ENCODE measurements around the gene PRCC. TPM values are rescaled to one million over a fixed set of nuclear protein-coding genes. Genes with fewer than 3 reads are reported as not detected.

The PRCC gene, protein sequence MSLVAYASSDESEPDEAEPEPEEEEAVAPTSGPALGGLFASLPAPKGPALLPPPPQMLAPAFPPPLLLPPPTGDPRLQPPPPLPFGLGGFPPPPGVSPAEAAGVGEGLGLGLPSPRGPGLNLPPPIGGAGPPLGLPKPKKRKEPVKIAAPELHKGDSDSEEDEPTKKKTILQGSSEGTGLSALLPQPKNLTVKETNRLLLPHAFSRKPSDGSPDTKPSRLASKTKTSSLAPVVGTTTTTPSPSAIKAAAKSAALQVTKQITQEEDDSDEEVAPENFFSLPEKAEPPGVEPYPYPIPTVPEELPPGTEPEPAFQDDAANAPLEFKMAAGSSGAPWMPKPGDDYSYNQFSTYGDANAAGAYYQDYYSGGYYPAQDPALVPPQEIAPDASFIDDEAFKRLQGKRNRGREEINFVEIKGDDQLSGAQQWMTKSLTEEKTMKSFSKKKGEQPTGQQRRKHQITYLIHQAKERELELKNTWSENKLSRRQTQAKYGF
- total RNA-seq = 10 to 100 TPM; 22.9 to 34.5 TPM

DNA sequence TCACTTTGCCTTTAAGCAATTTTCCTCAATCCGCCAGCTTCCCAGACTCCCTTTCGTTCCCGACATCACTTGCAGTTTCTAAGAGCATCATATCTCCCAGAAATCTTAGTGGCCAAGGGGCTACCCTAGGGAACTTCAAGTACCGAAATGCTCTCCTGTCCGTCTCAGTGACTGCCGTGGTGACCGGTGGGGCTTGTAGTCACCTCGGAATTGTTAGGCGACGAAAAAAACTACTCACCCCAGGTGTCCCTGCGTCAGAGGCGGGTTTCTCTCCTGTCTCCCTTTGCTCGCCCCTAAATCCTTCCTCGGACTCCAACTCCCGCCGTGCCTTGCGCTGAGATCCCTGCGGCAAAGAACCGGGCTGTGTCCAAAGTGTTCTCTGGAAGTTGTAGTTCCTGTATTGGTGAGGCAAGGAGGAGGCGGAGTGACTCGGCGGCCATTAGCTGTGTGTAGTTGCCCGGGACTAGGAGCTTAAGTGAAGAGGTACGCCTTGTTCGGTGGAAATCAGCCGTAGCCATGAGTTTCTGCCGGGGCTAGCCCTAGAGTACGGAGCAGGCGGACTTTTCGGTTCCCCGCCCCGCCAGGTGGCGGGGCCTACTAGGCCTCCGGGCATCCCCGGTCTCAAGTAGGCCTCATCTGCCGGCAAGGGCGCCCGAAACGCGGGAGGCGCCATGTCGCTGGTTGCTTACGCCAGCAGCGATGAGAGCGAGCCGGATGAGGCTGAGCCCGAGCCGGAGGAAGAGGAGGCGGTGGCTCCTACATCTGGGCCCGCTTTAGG, at the start of gene PRCC:
PRCC (plus strand) TSS at position 435 of the 778 bp plus-strand sequence; CDS start at position 672, 237 bp downstream.
- Histone ChIP-seq H3K27ac (peak within 1 kb of the TSS; percentile 89 to 94), H3K4me1 (ENCODE audit: control insufficient read depth in 1 of 2, low read depth in 2 of 2) (peaks cover 17 to 43% of the 10 kb centered on the region in 2 donors), H3K9me3 (no peaks in the 10 kb centered on the region), H3K27me3 (replicated peaks; ENCODE audit: insufficient read depth) (no peaks in the 10 kb centered on the region), H3K36me3 (no peaks in the 10 kb centered on the region), H3K4me3 (peak within 1 kb of the TSS; percentile 93)
- DNase-seq (ENCODE audit: low spot score) (peak; percentile 98), ATAC-seq (ENCODE audit: insufficient number of reproducible peaks, low FRiP score, low read depth) (peak; percentile 97)
- TF ChIP-seq, protein P1, sequence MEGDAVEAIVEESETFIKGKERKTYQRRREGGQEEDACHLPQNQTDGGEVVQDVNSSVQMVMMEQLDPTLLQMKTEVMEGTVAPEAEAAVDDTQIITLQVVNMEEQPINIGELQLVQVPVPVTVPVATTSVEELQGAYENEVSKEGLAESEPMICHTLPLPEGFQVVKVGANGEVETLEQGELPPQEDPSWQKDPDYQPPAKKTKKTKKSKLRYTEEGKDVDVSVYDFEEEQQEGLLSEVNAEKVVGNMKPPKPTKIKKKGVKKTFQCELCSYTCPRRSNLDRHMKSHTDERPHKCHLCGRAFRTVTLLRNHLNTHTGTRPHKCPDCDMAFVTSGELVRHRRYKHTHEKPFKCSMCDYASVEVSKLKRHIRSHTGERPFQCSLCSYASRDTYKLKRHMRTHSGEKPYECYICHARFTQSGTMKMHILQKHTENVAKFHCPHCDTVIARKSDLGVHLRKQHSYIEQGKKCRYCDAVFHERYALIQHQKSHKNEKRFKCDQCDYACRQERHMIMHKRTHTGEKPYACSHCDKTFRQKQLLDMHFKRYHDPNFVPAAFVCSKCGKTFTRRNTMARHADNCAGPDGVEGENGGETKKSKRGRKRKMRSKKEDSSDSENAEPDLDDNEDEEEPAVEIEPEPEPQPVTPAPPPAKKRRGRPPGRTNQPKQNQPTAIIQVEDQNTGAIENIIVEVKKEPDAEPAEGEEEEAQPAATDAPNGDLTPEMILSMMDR (IDR thresholded peaks at IDR 0.05) = no peak

DNA sequence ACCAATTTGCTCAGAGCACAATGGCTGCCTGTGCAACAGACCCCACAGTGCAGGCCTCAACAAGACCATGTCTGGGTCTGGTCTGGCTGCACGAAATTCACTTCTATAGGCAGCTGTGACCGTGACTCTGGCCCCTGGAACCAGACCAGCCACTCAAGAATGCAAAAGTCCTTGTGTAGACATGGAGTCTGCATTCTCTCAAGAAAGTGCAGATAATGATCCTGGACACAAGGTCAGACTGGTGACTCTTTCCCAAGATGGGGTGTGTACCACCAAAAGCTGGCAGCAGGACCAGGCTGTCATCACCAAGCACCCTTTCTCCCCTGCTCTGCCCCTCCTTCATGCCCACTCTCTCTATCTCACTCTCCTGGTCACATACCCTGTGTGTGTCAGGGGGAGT, 46.2 kb upstream of the PRCC start:
- peaks cover 11 to 23% of the 10 kb centered on the region in 2 donors for H3K4me1 ChIP-seq (ENCODE audit: control insufficient read depth in 1 of 2, low read depth in 2 of 2)
- TF ChIP-seq, protein P1 (IDR thresholded peaks at IDR 0.05) = no peak
- H3K9me3 ChIP-seq = no peaks in the 10 kb centered on the region
- H3K27ac ChIP-seq = no peak overlapping the region
- no peak for ATAC-seq (ENCODE audit: insufficient number of reproducible peaks, low FRiP score, low read depth)
- DNase-seq (ENCODE audit: low spot score) = no peak
- H3K36me3 ChIP-seq = peaks cover 38% of the 10 kb centered on the region
- no peaks in the 10 kb centered on the region for H3K27me3 ChIP-seq (replicated peaks; ENCODE audit: insufficient read depth)
- H3K4me3 ChIP-seq = no peak overlapping the region

DNA sequence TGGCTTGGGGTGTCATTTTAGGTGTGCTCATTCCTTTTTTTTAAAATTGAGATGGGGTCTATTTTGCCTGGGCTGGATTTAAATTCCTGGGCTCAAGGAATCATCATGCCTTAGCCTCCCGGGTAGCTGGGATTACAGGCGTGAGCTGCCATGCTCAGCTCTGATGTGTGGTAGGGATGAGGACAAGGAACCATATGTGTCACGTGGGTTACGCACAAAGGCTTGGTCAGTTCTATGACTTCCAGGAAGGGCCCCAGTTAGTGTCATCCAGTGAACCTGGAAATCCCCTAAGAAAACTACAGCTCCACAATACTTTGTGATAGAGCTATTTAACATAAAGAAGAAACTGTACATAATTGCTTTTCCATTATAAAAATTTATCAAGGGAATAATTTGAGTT, 45.8 kb upstream of the PRCC start:
- Histone ChIP-seq H3K9me3 (no peaks in the 10 kb centered on the region), H3K27me3 (replicated peaks; ENCODE audit: insufficient read depth) (no peaks in the 10 kb centered on the region), H3K27ac (no peak overlapping the region), H3K4me3 (no peak overlapping the region), H3K4me1 (ENCODE audit: control insufficient read depth in 1 of 2, low read depth in 2 of 2) (peaks cover 16 to 28% of the 10 kb centered on the region in 2 donors), H3K36me3 (peaks cover 38% of the 10 kb centered on the region)
- TF ChIP-seq, protein P1 (IDR thresholded peaks at IDR 0.05) = no peak
- ATAC-seq (ENCODE audit: insufficient number of reproducible peaks, low FRiP score, low read depth) = no peak
- DNase-seq (ENCODE audit: low spot score) = no peak

DNA sequence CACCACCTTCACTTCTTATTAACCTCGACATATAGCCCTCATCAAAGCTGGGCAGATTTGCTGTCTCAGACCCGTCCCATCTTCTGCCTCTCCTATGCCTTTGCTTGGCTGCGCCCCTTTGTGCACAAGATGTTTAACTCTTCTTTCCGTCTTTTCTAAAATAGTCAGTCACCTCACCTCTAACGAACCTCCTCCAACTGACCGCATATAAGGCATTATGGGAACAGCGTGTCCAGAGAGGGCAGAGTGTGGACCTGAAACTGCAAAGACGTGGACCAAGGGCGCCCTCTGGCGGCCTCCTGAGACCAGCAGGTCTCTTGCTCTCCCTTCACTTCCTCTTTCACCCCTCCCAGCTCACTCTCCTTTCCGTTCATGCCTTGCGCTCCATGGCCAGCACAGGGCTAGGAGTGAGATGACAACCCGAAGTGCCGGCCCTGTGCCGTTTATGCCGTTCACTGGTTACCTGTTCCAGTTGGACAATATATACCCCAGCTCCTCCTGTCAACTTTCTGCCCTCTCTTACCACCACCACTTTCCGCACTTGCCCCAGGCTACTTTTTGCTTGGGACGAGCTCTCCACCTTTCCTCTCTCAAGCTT, 41.6 kb upstream of the PRCC start:
- Histone ChIP-seq H3K9me3 (no peaks in the 10 kb centered on the region), H3K4me1 (ENCODE audit: control insufficient read depth in 1 of 2, low read depth in 2 of 2) (peaks cover 27 to 57% of the 10 kb centered on the region in 2 donors), H3K36me3 (peaks cover 33% of the 10 kb centered on the region), H3K27ac (no peak overlapping the region), H3K27me3 (replicated peaks; ENCODE audit: insufficient read depth) (no peaks in the 10 kb centered on the region), H3K4me3 (peak overlapping the region; percentile 80)
- TF ChIP-seq, protein P1 (IDR thresholded peaks at IDR 0.05) = peak; percentile 90
- DNase-seq (ENCODE audit: low spot score) (no peak), ATAC-seq (ENCODE audit: insufficient number of reproducible peaks, low FRiP score, low read depth) (peak; percentile 42)
